ENCODE measurements around the gene MLN.

MLN gene

DNA sequence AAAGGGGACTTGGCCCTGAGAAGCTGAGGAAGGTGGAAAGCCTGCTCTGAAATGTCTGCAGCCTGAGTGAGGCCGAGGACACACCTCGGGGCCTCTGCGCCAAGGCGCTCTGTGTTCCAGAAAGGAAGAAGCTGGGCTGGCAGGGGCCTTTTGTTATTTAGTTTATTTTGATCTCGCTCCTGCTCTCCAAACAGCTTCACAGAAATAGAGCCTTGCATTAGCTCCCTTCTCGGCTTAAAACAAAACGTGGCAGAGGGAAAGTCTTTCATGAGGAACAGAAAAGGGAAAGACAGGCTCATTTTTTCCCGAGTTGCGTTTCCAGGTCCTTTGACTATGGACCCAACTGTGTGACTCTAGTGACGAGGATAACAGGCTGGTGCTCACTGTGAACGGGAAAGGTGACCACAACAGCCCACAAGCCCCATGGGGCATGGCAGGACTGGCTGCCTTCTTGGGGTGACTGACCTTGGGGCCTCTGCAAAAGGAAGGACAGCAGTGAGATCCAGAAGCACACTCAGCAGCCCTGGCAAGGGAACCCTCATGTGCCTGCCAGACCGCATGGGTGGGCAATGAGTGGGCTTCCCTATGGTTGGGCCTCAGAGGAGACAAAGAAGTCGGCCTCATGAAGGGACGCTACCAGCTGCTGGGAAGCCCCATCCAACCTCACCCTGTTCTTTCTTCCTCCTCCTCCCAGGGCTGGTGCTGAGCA lies 33.5 kb downstream of the MLN start:
- no peak for DNase-seq

DNA sequence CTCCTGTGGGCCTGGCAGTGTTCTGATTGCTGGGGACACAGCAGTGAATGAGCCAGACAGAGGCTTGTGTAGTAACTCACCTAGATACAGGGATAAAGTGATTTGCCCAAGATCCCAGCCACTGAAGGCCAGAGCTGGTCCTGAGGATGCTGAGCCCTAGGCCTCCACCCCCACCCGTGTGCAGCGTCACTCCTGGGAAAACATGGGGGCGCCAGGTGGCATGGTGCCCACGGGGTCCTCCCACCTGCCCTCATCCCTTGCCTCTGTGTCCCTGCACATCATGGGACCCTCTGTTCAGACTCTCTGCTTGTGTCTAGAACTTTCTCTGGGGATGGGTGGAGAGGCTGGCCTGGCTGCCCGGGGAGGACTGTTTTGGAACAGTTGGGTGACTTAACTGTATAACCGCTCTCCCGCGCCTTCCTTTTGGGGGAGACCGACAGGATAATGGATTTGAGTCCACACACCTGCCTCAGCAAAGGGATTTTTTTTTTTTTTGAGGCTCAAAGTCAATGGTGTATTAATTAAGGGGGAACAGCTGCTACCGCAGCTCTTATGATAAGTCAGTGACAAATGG lies 34.5 kb downstream of the MLN start:
- no peak for DNase-seq

- DNase-seq, result peak; percentile 87
Observed at GRCh38 chr6:33768644-33769120, 35.1 kb downstream of the MLN start.

DNA sequence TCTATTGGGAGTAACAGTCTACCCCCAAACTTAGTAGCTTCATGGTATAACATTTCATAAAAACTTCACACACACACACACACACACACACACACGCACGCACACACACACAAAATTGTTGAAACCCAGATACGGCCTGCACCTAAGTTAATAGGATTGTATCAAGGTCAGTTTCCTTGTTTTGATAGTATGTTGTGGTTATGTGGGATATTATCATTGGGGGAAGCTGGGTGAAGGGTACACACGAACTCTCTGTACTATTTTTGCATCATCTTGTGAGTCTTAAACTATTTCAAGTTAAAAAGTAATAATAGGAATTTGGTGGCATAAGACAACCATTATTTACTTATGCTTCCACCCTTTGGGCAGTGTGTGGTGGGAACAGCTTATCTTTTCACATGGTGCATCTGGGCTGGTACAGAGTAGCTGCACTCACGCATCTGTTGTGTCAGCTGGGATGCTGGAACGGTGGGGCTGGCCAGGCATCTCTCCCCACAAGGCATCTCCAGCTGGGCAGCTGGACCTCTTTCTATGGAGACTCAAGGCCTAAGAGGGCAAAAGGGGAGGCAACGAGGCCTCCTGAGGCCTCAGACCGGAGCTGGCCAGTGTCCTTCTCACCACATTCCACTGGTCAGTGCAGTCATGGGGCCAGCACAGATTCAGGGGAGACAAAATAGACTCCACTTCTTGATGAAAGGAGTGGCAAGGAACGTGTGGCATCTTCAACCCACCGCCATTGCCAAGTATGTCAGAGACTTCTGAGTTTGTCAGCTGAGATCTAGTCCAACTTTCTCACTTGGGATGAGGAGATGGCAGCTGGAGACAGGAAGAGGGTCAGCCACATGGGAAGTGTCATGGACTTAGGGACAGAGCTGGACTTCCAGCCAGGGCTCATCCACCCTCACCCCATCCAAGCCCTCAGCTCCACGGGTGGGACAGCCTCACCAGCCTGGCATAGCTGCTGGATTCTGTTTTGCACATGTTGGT lies 36.6 kb downstream of the MLN start:
- DNase-seq, result no peak

DNA sequence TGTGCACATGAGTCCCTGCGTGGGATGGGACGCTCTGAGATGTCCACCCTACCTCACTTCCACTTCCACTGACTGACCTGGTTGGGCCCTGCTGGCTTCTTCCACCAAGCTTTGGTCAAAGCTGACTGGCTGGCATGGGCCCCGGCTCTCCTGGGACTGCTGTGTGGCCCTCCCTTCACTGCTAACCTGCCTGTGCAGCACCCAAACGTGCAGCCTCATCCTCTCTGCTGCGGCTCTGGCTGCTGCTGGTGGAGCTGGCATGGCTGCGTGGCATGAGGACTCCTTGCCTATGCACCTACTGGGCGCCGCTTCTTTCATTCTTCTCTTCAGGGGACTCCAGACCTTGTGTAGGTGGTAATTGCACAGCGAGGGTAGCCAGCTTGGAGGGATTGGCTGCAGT lies 38.4 kb downstream of the MLN start:
- no peak for DNase-seq

- no peak for DNase-seq
Observed at GRCh38 chr6:33764036-33764435, 39.8 kb downstream of the MLN start.

- no peak for DNase-seq
Observed at GRCh38 chr6:33763483-33763882, 40.3 kb downstream of the MLN start.

- DNase-seq, result no peak
Observed at GRCh38 chr6:33762713-33763112, 41.1 kb downstream of the MLN start.

DNA sequence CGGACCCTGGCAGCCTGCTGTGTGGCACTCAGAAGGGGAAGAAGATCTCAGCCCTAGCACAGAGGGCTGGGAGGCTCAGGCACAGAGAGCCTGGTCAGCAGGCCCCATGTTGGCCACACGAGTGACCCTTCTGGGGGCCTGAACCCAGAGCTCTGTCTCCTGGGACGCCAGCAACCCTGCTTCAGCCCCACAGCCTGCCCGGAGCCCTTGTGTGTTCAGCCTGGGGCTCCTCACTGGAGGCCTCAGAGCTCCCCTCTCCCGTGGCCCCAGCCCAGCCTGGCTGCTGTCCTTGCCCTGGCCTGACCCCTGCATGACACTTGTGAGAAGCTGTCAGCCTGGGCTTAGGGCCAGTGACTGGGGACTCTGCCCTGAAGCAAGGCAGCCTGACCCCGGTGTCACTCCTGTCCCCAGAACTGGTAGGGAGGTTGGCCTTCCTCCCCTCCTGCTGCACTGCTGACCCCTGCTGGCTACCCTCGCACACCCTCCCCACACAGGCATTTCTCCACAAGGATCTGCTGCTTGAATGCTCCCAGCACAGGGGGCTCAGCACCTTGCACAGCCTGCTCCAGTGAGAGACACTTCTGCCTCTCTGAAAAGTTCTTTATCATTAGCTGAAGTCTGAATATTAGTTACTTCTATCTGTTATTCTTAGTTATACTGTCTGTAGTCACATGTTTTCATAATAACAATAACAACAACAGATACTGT lies 41.7 kb downstream of the MLN start:
- peak; percentile 77 for DNase-seq

- no peak for DNase-seq
Observed at GRCh38 chr6:33761581-33761921, 42.3 kb downstream of the MLN start.

- no peak for DNase-seq
Observed at GRCh38 chr6:33759887-33760629, 43.7 kb downstream of the MLN start.

DNA sequence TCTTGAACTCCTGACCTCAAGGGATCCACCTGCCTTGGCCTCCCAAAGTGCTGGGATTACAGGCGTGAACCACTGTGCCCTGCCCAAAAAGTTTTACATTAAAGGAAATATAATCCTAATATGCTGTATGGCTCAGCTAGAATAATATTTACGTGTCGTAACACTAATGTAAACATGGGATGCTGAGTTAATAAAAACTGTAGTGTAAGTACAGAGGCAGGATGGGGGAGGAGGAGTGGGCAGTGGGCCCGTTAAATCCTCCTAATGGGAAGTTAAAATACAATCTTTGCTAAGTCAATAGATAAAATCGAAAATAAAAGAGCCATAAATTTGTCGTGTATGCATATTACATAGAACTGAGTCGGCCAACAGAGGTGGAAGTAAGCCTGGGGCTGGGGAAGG lies 45.0 kb downstream of the MLN start:
- DNase-seq, result no peak

GRCh38 chr6:33757906-33758305 lies 45.9 kb downstream of the MLN start:
- no peak for DNase-seq

GRCh38 chr6:33757113-33757512 lies 46.7 kb downstream of the MLN start:
- no peak for DNase-seq

- no peak for DNase-seq
Observed at GRCh38 chr6:33756211-33756954, 47.4 kb downstream of the MLN start.

GRCh38 chr6:33755070-33755869 lies 48.5 kb downstream of the MLN start:
- DNase-seq, result no peak

GRCh38 chr6:33754222-33754621 lies 49.6 kb downstream of the MLN start:
- no peak for DNase-seq

GRCh38 chr6:33752646-33753015 lies 51.2 kb downstream of the MLN start:
- no peak for DNase-seq

GRCh38 chr6:33751771-33752645 lies 51.8 kb downstream of the MLN start:
- no peak for DNase-seq
